GM21381 (cell line): Measurements from ENCODE around the gene TRPV5.

Source experiments
- ATAC-seq: cut with Tn5 transposase; IDR thresholded peaks from one replicate; pipeline ENCODE4 v1.9.1; 2021; ENCODE audit warnings: mild to moderate bottlenecking, moderate library complexity; ENCODE audit not compliant: unreplicated experiment

Gene TRPV5

GRCh38 chr7:142872106-142872675 lies 61.4 kb downstream of the TRPV5 start:
- no peak for ATAC-seq

GRCh38 chr7:142871260-142872105 lies 62.1 kb downstream of the TRPV5 start:
- no peak for ATAC-seq

GRCh38 chr7:142870566-142871259 lies 62.8 kb downstream of the TRPV5 start:
- ATAC-seq, result no peak

GRCh38 chr7:142870147-142870559 lies 63.4 kb downstream of the TRPV5 start:
- ATAC-seq, result no peak

GRCh38 chr7:142869434-142869833 lies 64.1 kb downstream of the TRPV5 start:
- ATAC-seq, result no peak

- no peak for ATAC-seq
These were observed 64.5 kb downstream of the TRPV5 start for GRCh38 chr7:142868986-142869415.

GRCh38 chr7:142868188-142868985 lies 65.2 kb downstream of the TRPV5 start:
- no peak for ATAC-seq

- no peak for ATAC-seq
These were observed 66.0 kb downstream of the TRPV5 start for GRCh38 chr7:142867398-142868187.

- ATAC-seq, result no peak
These were observed 66.5 kb downstream of the TRPV5 start for GRCh38 chr7:142867097-142867378.

- no peak for ATAC-seq
These were observed 67.0 kb downstream of the TRPV5 start for GRCh38 chr7:142866361-142867096.

GRCh38 chr7:142865766-142866165 lies 67.8 kb downstream of the TRPV5 start:
- ATAC-seq, result no peak

GRCh38 chr7:142864980-142865747 lies 68.4 kb downstream of the TRPV5 start:
- no peak for ATAC-seq

GRCh38 chr7:142863891-142864685 lies 69.5 kb downstream of the TRPV5 start:
- no peak for ATAC-seq

GRCh38 chr7:142862786-142863400 lies 70.7 kb downstream of the TRPV5 start:
- ATAC-seq, result no peak

- no peak for ATAC-seq
These were observed 71.2 kb downstream of the TRPV5 start for GRCh38 chr7:142862351-142862750.

GRCh38 chr7:142860968-142861367 lies 72.6 kb downstream of the TRPV5 start:
- no peak for ATAC-seq

GRCh38 chr7:142859829-142860228 lies 73.7 kb downstream of the TRPV5 start:
- no peak for ATAC-seq

- no peak for ATAC-seq
These were observed 74.1 kb downstream of the TRPV5 start for GRCh38 chr7:142859411-142859810.
